DOHH2 (cell line): ENCODE results near the gene ST3GAL5.

Experiments
- CTCF ChIP-seq: fragments of 200-600 bp; sonication (generic); IDR thresholded peaks from one replicate; pipeline ENCODE4 v1.5.1; 2014; ENCODE audit warnings: antibody characterized with exemption, mild to moderate bottlenecking, low read depth, low read length; ENCODE audit not compliant: poor library complexity, severe bottlenecking
- EZH2phosphoT487 ChIP-seq: fragments of 200-600 bp; sonication (generic); IDR thresholded peaks from 2 replicates; pipeline ENCODE4 v1.6.1; 2017; ENCODE audit warnings: borderline replicate concordance, mild to moderate bottlenecking, antibody characterized with exemption, low read length, moderate library complexity, mixed read lengths

- TF ChIP-seq CTCF (no peak), EZH2phosphoT487 (no peak)
These were observed 92.2 kb downstream of the ST3GAL5 start for GRCh38 chr2:85796341-85797262.
